ENCODE data around the gene TXNRD2.

Gene TXNRD2

GRCh38 chr22:19849835-19850762, 91.5 kb downstream of the TXNRD2 start:
- no peak for TF ChIP-seq CTCF (IDR thresholded peaks at IDR 0.05; ENCODE audit: extremely low read depth, insufficient read depth, missing control alignments)
- peak; percentile 3 for DNase-seq (ENCODE audit: low spot score)
- in situ Hi-C loops (cut with MboI; ENCODE audit: low pct_unique_long_range_greater_than_20kb, low sequenced_read_pairs, unreplicated experiment): loop anchor here (25.0 kb wide), 1 partner anchor 112 kb away; no protein-coding TSS in a partner anchor

GRCh38 chr22:19848298-19849224, 93.1 kb downstream of the TXNRD2 start:
- no peak for TF ChIP-seq CTCF (IDR thresholded peaks at IDR 0.05; ENCODE audit: extremely low read depth, insufficient read depth, missing control alignments)
- DNase-seq (ENCODE audit: low spot score): peak; percentile 10
- in situ Hi-C loops (cut with MboI; ENCODE audit: low pct_unique_long_range_greater_than_20kb, low sequenced_read_pairs, unreplicated experiment): no loop called here

GRCh38 chr22:19847345-19847632, 94.3 kb downstream of the TXNRD2 start:
- peak; percentile 6 for DNase-seq (ENCODE audit: low spot score)
- TF ChIP-seq CTCF (IDR thresholded peaks at IDR 0.05; ENCODE audit: extremely low read depth, insufficient read depth, missing control alignments): no peak
- in situ Hi-C loops (cut with MboI; ENCODE audit: low pct_unique_long_range_greater_than_20kb, low sequenced_read_pairs, unreplicated experiment): no loop called here

GRCh38 chr22:19846620-19847344, 94.8 kb downstream of the TXNRD2 start:
- no peak for TF ChIP-seq CTCF (IDR thresholded peaks at IDR 0.05; ENCODE audit: extremely low read depth, insufficient read depth, missing control alignments)
- in situ Hi-C loops (cut with MboI; ENCODE audit: low pct_unique_long_range_greater_than_20kb, low sequenced_read_pairs, unreplicated experiment): no loop called here
- peak; percentile 1 for DNase-seq (ENCODE audit: low spot score)

GRCh38 chr22:19845054-19845722, 96.4 kb downstream of the TXNRD2 start:
- no peak for TF ChIP-seq CTCF (IDR thresholded peaks at IDR 0.05; ENCODE audit: extremely low read depth, insufficient read depth, missing control alignments)
- in situ Hi-C loops (cut with MboI; ENCODE audit: low pct_unique_long_range_greater_than_20kb, low sequenced_read_pairs, unreplicated experiment): no loop called here

More at GRCh38 chr22:19845054-19845722, 96.4 kb downstream of the TXNRD2 start:
- peak; percentile 11 for DNase-seq (ENCODE audit: low spot score)
